HFFc6 (cell line): ENCODE results near the gene MEGF8. TPM values are rescaled to one million over a fixed set of nuclear protein-coding genes. Genes with fewer than 3 reads are reported as not detected.

Experiments used
- DNase-seq: peaks from one replicate; pipeline ENCODE4 v3.0.0-alpha.2; 2018
- H3K27ac Mint-ChIP-seq: 2 replicates; pipeline ENCODE4 v1.8.0; 2020; ENCODE audit warnings: mild to moderate bottlenecking, mixed read lengths
- H3K27me3 Mint-ChIP-seq: 2 replicates; pipeline ENCODE4 v1.8.0; 2021; ENCODE audit warnings: mild to moderate bottlenecking, moderate library complexity, mixed read lengths; ENCODE audit not compliant: insufficient read depth
- H3K36me3 Mint-ChIP-seq: 2 replicates; pipeline ENCODE4 v1.8.0; 2021; ENCODE audit warnings: low read depth, mixed read lengths
- H3K4me1 Mint-ChIP-seq: 2 replicates; pipeline ENCODE4 v1.8.0; 2020; ENCODE audit warnings: low read depth, mixed read lengths
- H3K4me3 Mint-ChIP-seq: 2 replicates; pipeline ENCODE4 v1.8.0; 2020; ENCODE audit warnings: mild to moderate bottlenecking, moderate library complexity, mixed read lengths
- H3K9me3 Mint-ChIP-seq: 2 replicates; pipeline ENCODE4 v1.8.0; 2020; ENCODE audit warnings: mild to moderate bottlenecking, mixed read lengths
- microRNA-seq: library from miRNA; unstranded; fragments of <30 nt; microRNA quantifications from one replicate; pipeline ENCODE4, GENCODE V29; 2019
- total RNA-seq, 6 experiments: library from RNA; stranded (reverse); fragmentation: NEBNext Ultra II Directional; extraction: Animal tissue kit (Norgen Biotek cat#: 25700); gene quantifications; 2 replicates in 1 of 6; 3 replicates in 5 of 6; pipeline ENCODE4 v1.2.3, GENCODE V29; 2021
- TF ChIP-seq, protein P1 (sequence below): fragments of 200-600 bp; sonication (generic); IDR thresholded peaks from 2 replicates; pipeline ENCODE4 v1.5.0; 2021; ENCODE audit warnings: antibody characterized with exemption, mild to moderate bottlenecking

The MEGF8 gene
- total RNA-seq, 6 experiments from 2014 or later: 17.7 to 23.6 (median 18.8) TPM

DNA sequence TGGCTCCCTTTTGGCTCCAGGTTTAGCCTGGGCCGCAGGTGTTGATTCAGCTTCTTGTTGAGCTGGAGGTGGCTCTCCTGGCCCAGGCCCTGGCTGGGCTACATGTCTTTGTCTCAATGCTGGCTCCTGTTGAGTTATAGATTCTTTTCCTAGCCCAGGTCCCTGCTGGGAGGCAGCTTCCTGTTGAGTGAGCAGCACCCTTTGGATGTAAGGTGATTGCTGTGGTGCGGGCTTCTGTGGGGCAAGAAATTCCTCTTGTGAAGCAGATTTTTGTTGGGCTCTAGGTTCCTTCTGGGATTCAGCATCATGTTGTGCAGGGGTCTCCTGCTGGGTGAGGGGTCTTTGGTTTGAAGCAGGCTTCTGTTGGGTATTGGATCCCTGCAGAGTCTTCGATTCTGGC, 101.2 kb downstream of the MEGF8 start:
- H3K27ac Mint-ChIP-seq: no peak overlapping the region
- H3K36me3 Mint-ChIP-seq: no peaks in the 10 kb centered on the region
- peaks cover 3% of the 10 kb centered on the region; the same call in 1 of the 2 replicates for H3K27me3 Mint-ChIP-seq
- no peak for DNase-seq
- peaks cover 15% of the 10 kb centered on the region for H3K4me1 Mint-ChIP-seq
- H3K4me3 Mint-ChIP-seq: no peak overlapping the region
- TF ChIP-seq, protein P1, sequence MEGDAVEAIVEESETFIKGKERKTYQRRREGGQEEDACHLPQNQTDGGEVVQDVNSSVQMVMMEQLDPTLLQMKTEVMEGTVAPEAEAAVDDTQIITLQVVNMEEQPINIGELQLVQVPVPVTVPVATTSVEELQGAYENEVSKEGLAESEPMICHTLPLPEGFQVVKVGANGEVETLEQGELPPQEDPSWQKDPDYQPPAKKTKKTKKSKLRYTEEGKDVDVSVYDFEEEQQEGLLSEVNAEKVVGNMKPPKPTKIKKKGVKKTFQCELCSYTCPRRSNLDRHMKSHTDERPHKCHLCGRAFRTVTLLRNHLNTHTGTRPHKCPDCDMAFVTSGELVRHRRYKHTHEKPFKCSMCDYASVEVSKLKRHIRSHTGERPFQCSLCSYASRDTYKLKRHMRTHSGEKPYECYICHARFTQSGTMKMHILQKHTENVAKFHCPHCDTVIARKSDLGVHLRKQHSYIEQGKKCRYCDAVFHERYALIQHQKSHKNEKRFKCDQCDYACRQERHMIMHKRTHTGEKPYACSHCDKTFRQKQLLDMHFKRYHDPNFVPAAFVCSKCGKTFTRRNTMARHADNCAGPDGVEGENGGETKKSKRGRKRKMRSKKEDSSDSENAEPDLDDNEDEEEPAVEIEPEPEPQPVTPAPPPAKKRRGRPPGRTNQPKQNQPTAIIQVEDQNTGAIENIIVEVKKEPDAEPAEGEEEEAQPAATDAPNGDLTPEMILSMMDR: no peak
- no peaks in the 10 kb centered on the region for H3K9me3 Mint-ChIP-seq

DNA sequence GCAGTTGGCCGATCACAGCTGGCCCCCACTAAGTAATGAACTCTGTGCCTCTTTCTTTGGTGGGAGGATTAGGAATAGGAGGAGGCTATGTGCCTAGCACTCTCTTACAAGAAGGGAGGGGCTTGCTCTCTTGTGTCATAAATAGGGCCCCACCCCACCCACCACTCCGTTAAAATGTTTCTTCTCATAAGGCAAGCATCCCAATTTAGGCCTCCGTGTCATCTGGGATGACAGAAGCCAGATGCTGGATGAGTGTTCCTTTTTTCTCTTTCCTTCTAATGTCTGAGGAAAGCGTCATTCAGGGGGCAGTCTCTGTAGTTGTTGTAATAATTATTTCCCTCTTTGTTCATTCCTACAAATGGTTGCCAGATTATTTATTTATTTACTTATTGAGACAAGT, 101.9 kb downstream of the MEGF8 start, which contains the start of gene LIPE:
LIPE (minus strand) TSS at position 76 of the 400 bp plus-strand sequence. CDS start 239 bp downstream, outside the sequence.
- no peaks in the 10 kb centered on the region for H3K9me3 Mint-ChIP-seq
- no peak within 1 kb of the TSS for H3K27ac Mint-ChIP-seq
- DNase-seq: no peak
- no peak within 1 kb of the TSS for H3K4me3 Mint-ChIP-seq
- H3K4me1 Mint-ChIP-seq: peaks cover 9% of the 10 kb centered on the region
- no peaks in the 10 kb centered on the region for H3K36me3 Mint-ChIP-seq
- TF ChIP-seq, protein P1: no peak
- H3K27me3 Mint-ChIP-seq: peaks cover 3% of the 10 kb centered on the region; the same call in 1 of the 2 replicates

Small RNA genes within 50 kb of the gene (microRNA-seq; reads per million reads assigned to microRNA genes)
- gene MIR8077: not detected

Other genes with a start within 250 kb of the MEGF8 start
- gene ZNF574, start 249.5 kb upstream of the MEGF8 start, total RNA-seq: 10 to 100 TPM; 14.0 to 16.5 (median 15.1) TPM
- gene POU2F2, start 193.2 kb upstream of the MEGF8 start, total RNA-seq: 10 to 100 TPM in 1 of 6 experiments, 1 to 10 TPM in 5; 6.4 to 11.0 (median 7.8) TPM
- 10 to 100 TPM; 19.2 to 24.9 (median 20.2) TPM for gene DEDD2, start 108.0 kb upstream of the MEGF8 start, total RNA-seq
- gene ZNF526, start 105.3 kb upstream of the MEGF8 start, total RNA-seq: 10 to 100 TPM; 14.0 to 18.2 (median 16.1) TPM
- 10 to 100 TPM; 36.3 to 45.5 (median 43.1) TPM for gene GSK3A, start 83.0 kb upstream of the MEGF8 start, total RNA-seq
- gene ERF, start 70.5 kb upstream of the MEGF8 start, total RNA-seq: 10 to 100 TPM; 74.7 to 87.8 (median 78.8) TPM
- 10 to 100 TPM; 67.6 to 75.4 (median 73.7) TPM for gene CIC, start 56.4 kb upstream of the MEGF8 start, total RNA-seq
- 1 to 10 TPM in 1 of 6 experiments, under 1 TPM in 5; 0.67 to 2.0 (median 0.86) TPM for gene PRR19, start 23.5 kb upstream of the MEGF8 start, total RNA-seq
- gene PAFAH1B3, start 23.0 kb upstream of the MEGF8 start, total RNA-seq: 10 to 100 TPM; 32.3 to 43.5 (median 40.7) TPM
- under 1 TPM; 0.12 to 0.47 (median 0.34) TPM for gene TMEM145, start 12.3 kb upstream of the MEGF8 start, total RNA-seq
- under 1 TPM; 0.48 to 0.80 (median 0.68) TPM for gene CNFN, start 64.7 kb downstream of the MEGF8 start, total RNA-seq
- 1 to 10 TPM; 4.7 to 9.2 (median 7.1) TPM for gene LIPE, start 101.8 kb downstream of the MEGF8 start, total RNA-seq
- not detected for gene CXCL17, start 117.3 kb downstream of the MEGF8 start, total RNA-seq
- gene CEACAM1, start 202.8 kb downstream of the MEGF8 start, total RNA-seq: not detected